ENCODE measurements around the gene KCNJ10. TPM values are rescaled to one million over a fixed set of nuclear protein-coding genes. Genes with fewer than 3 reads are reported as not detected.

Gene KCNJ10
- total and polyA plus RNA-seq, 2 donors (not counting 3 experiments of a cell fraction or from before 2014, with no cell fraction given): not detected

DNA sequence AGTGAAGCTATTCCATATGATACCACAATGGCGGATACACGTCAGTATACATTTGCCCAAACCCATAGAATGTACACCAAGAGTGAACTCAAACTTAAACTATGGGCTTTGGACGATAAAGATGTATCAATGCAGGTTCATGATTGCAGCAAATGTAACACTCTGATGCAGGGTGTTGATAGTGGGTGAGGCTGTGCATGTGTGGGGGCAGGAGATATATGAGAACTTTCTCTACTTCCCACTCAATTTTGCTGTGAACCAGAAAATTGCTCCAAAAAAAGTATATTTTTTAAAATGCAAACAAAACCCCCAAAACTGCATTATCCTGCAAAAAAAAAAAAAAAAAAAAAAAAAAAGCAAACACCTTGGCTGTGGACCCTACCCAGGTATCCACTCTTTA is 49.0 kb upstream of the KCNJ10 start:
- Histone ChIP-seq H3K9ac (replicated peaks; ENCODE audit: extremely low read depth, insufficient read depth, low read length) (no peak overlapping the region), H2AFZ (ENCODE audit: low read depth, low read length) (no peak overlapping the region), H3K9me1 (replicated peaks; ENCODE audit: control insufficient read depth, extremely low read depth, insufficient read depth, low read length) (no peaks in the 10 kb centered on the region), H3K4me2 (ENCODE audit: insufficient read depth, low read length) (no peak overlapping the region), H3K4me1 (ENCODE audit: control insufficient read depth, extremely low read depth, insufficient read depth, low read length) (no peaks in the 10 kb centered on the region), H4K20me1 (replicated peaks; ENCODE audit: control insufficient read depth, extremely low read depth, insufficient read depth, low read length) (no peaks in the 10 kb centered on the region), H3K79me2 (ENCODE audit: control insufficient read depth, insufficient read depth, low read length) (no peaks in the 10 kb centered on the region), H3K27ac (ENCODE audit: insufficient read depth, low read depth, low read length) (no peak overlapping the region), H3K36me3 (ENCODE audit: control insufficient read depth in 2 of 2, extremely low read depth in 1 of 2, insufficient read depth in 2 of 2, low read length in 2 of 2) (no peaks in the 10 kb centered on the region), H3K27me3 (ENCODE audit: control insufficient read depth in 2 of 2, insufficient read depth in 2 of 2, low read length in 2 of 2) (peaks cover 21 to 22% of the 10 kb centered on the region in 2 experiments), H3K9me3 (replicated peaks; ENCODE audit: control insufficient read depth, insufficient read depth, low read length) (no peaks in the 10 kb centered on the region), H3K4me3 (replicated peaks in 1 of 3; ENCODE audit: insufficient read depth in 1 of 3, low read depth in 1 of 3, low read length in 3 of 3) (no peak overlapping the region)
- dilution Hi-C loops (cut with MboI; ENCODE audit: extremely low pct_ligation_motif_present, low sequenced_read_pairs) (no loop called here), intact Hi-C loops (cut with micrococcal nuclease) (no loop called here)
- ChIA-PET CTCF (no interaction called here), POLR2A (no interaction called here)
- DNase-seq (ENCODE audit: low read depth, low spot score) (no peak), FAIRE-seq (no peak)
- BruUV-seq (replicated peaks): no TSS peak
- TF ChIP-seq, protein P1, sequence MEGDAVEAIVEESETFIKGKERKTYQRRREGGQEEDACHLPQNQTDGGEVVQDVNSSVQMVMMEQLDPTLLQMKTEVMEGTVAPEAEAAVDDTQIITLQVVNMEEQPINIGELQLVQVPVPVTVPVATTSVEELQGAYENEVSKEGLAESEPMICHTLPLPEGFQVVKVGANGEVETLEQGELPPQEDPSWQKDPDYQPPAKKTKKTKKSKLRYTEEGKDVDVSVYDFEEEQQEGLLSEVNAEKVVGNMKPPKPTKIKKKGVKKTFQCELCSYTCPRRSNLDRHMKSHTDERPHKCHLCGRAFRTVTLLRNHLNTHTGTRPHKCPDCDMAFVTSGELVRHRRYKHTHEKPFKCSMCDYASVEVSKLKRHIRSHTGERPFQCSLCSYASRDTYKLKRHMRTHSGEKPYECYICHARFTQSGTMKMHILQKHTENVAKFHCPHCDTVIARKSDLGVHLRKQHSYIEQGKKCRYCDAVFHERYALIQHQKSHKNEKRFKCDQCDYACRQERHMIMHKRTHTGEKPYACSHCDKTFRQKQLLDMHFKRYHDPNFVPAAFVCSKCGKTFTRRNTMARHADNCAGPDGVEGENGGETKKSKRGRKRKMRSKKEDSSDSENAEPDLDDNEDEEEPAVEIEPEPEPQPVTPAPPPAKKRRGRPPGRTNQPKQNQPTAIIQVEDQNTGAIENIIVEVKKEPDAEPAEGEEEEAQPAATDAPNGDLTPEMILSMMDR (IDR thresholded peaks at IDR 0.05; ENCODE audit: extremely low read depth in 1 of 2, insufficient read depth in 1 of 2, low read depth in 1 of 2, low read length in 2 of 2): no peak
- TF ChIP-seq FOS (IDR thresholded peaks at IDR 0.05; ENCODE audit: borderline replicate concordance, insufficient read depth, low read length) (no peak), POLR2A (IDR thresholded peaks at IDR 0.05; ENCODE audit: low read depth, low read length) (no peak), GATA2 (IDR thresholded peaks at IDR 0.05; ENCODE audit: insufficient read depth, insufficient read length, low read depth, low read length) (no peak), MYC (IDR thresholded peaks at IDR 0.05; ENCODE audit: low read depth, low read length) (no peak), EZH2 (IDR thresholded peaks at IDR 0.05; ENCODE audit: borderline replicate concordance, low read depth, low read length, severe bottlenecking) (no peak), POLR2AphosphoS5 (IDR thresholded peaks at IDR 0.05; ENCODE audit: insufficient read depth, low read depth, low read length) (no peak), JUN (IDR thresholded peaks at IDR 0.05; ENCODE audit: borderline replicate concordance, insufficient read depth, insufficient read length, low read depth) (no peak)
- TF ChIP-seq, protein P2, sequence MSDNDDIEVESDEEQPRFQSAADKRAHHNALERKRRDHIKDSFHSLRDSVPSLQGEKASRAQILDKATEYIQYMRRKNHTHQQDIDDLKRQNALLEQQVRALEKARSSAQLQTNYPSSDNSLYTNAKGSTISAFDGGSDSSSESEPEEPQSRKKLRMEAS (IDR thresholded peaks at IDR 0.05; ENCODE audit: insufficient read depth, insufficient read length): no peak

Measured in endothelial cell of umbilical vein (primary cell).